C4-2B (cell line): ENCODE measurements around the gene ASMTL.

Source experiments
- CTCF ChIP-seq: fragments of 450-650 bp; conservative IDR thresholded peaks from 2 replicates; pipeline ENCODE4 v1.5.1; 2017; ENCODE audit warnings: mild to moderate bottlenecking
- ZFX ChIP-seq: fragments of 450-650 bp; IDR thresholded peaks from 2 replicates; pipeline ENCODE4 v1.6.1; 2017

GRCh38 chrX:1386338-1387127 lies 66.2 kb downstream of the ASMTL start:
- TF ChIP-seq ZFX, result no peak
- no peak for TF ChIP-seq CTCF
